ENCODE data around the gene PIEZO2.

DNA sequence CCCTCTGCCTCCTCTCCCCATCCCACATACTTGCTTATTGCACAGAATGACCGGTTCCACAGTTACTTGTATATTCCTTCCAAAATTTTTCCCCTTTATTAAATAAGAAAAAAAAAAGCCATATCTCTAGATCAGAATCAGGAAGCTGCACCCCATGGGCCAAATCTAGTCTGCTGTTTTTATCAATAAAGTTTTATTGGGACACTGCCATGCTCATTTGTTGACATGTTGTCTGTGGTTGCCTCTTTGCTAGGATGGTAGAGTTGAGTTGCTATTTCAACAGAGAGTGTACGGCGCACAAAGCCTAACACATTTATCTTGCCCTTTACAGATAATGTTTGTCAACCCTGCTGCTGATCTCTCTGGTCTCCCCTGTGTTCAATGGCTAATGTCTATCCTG is 15.8 kb upstream of the PIEZO2 start:
- TF ChIP-seq POLR2AphosphoS5 (IDR thresholded peaks at IDR 0.05) (no peak), POLR2A (IDR thresholded peaks at IDR 0.05) (no peak)
- TF ChIP-seq, protein P1, sequence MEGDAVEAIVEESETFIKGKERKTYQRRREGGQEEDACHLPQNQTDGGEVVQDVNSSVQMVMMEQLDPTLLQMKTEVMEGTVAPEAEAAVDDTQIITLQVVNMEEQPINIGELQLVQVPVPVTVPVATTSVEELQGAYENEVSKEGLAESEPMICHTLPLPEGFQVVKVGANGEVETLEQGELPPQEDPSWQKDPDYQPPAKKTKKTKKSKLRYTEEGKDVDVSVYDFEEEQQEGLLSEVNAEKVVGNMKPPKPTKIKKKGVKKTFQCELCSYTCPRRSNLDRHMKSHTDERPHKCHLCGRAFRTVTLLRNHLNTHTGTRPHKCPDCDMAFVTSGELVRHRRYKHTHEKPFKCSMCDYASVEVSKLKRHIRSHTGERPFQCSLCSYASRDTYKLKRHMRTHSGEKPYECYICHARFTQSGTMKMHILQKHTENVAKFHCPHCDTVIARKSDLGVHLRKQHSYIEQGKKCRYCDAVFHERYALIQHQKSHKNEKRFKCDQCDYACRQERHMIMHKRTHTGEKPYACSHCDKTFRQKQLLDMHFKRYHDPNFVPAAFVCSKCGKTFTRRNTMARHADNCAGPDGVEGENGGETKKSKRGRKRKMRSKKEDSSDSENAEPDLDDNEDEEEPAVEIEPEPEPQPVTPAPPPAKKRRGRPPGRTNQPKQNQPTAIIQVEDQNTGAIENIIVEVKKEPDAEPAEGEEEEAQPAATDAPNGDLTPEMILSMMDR (IDR thresholded peaks at IDR 0.05), result no peak
